ENCODE results near the gene DUSP5. TPM values are rescaled to one million over a fixed set of nuclear protein-coding genes. Genes with fewer than 3 reads are reported as not detected.

Gene DUSP5
- total RNA-seq, 1 experiment from 2014 or later: 34.0 TPM

DNA sequence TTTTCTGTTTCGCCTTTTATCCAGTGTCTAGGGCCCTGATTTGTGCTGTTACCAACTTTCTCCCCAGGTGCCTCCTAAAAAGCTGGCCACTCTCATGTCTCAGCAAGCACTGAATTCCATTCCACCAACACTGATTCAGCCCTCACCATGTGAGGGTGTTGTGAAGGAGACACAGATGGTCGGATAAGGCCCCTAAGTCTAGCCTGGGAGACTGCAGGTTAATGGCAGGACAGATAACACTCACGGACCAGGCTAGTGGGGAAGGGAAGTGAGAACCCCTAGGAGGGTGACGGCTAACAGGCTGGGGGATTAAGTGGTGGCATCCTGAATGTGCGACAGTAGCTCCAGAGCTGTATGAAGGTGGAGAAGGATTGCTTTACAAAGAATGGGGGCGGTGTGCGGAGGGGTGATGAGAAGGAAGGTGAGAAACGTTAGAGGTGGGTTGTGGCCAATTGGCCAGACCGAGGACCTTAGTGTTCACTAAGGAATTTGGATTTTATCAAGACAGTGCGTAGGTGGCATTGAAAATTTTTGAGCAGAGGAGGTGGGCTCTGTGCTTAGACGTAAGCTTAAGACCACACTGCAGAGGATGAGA is 3.8 kb upstream of the DUSP5 start:
- Mint-ChIP-seq H3K9me3 (ENCODE audit: low read depth, unreplicated experiment) (no peaks in the 10 kb centered on the region), H3K4me3 (ENCODE audit: low read depth, unreplicated experiment) (peak overlapping the region; percentile 11), H3K4me1 (ENCODE audit: low read depth, unreplicated experiment) (peaks cover 19% of the 10 kb centered on the region), H3K27ac (ENCODE audit: unreplicated experiment) (peak overlapping the region; percentile 37), H3K36me3 (ENCODE audit: insufficient read depth, unreplicated experiment) (peaks cover 55% of the 10 kb centered on the region), H3K27me3 (ENCODE audit: unreplicated experiment) (no peaks in the 10 kb centered on the region)
- BruUV-seq (replicated peaks): no TSS peak
- no peak for DNase-seq
- CTCF ChIA-PET: no interaction called here
- intact Hi-C loops (cut with micrococcal nuclease; ENCODE audit: unreplicated experiment): no loop called here
- TF ChIP-seq CTCF (IDR thresholded peaks at IDR 0.05; ENCODE audit: unreplicated experiment): no peak

- intact Hi-C loops (cut with micrococcal nuclease; ENCODE audit: unreplicated experiment): no loop called here
- peaks cover 59% of the 10 kb centered on the region for H3K36me3 Mint-ChIP-seq (ENCODE audit: insufficient read depth, unreplicated experiment)
- CTCF ChIA-PET: no interaction called here
- no peak for TF ChIP-seq CTCF (IDR thresholded peaks at IDR 0.05; ENCODE audit: unreplicated experiment)
- H3K4me3 Mint-ChIP-seq (ENCODE audit: low read depth, unreplicated experiment): peak overlapping the region; percentile 11
- no peaks in the 10 kb centered on the region for H3K27me3 Mint-ChIP-seq (ENCODE audit: unreplicated experiment)
- peak overlapping the region; percentile 37 for H3K27ac Mint-ChIP-seq (ENCODE audit: unreplicated experiment)
- BruUV-seq (replicated peaks): no TSS peak
- no peak for DNase-seq
- H3K9me3 Mint-ChIP-seq (ENCODE audit: low read depth, unreplicated experiment): no peaks in the 10 kb centered on the region
- peaks cover 19% of the 10 kb centered on the region for H3K4me1 Mint-ChIP-seq (ENCODE audit: low read depth, unreplicated experiment)
These were observed 3.2 kb upstream of the DUSP5 start for GRCh38 chr10:110494532-110494931.

DNA sequence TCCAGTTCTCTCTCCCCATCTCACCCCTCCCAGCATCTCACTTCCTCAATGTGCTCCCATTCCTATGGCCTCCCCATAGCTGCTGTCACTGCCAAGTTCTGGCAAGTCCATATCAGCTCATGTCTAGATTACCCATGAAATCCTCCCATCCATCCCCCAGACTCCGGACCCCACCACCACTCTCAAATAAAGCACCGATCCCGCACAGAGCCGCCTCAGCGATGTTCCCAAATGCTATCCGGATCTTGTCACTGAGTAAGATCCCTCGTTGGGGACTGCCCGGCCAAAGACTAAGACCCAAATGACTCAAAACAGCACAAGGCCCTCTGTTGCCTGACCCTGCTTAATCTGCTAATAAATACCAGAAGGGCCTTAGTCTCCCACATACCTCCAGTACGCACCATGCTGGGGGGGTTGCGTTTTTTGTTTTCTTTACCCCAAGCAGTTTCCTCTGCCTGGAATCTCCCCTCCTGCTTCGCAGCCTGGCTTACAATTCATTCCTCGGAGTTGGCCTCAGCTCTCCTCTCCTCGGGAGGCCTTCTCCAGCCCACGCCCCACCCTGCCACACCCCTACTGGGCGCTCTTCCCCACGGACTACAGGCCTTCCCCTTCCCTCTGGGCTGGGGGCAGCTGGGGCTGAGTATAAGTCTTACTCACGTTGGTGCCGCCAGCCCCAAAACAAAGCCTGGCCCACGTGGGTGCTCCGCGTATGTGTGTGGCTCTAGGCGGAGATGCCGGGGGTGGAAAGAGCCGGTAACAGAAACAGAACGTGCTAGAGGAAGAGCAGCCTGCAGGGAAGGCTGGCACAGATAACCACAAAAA is 1.8 kb upstream of the DUSP5 start:
- no peaks in the 10 kb centered on the region for H3K27me3 Mint-ChIP-seq (ENCODE audit: unreplicated experiment)
- intact Hi-C loops (cut with micrococcal nuclease; ENCODE audit: unreplicated experiment): no loop called here
- H3K4me1 Mint-ChIP-seq (ENCODE audit: low read depth, unreplicated experiment): peaks cover 19% of the 10 kb centered on the region

More for the DNA sequence above, 1.8 kb upstream of the DUSP5 start:
- peaks cover 67% of the 10 kb centered on the region for H3K36me3 Mint-ChIP-seq (ENCODE audit: insufficient read depth, unreplicated experiment)
- peak; percentile 48 for DNase-seq
- H3K9me3 Mint-ChIP-seq (ENCODE audit: low read depth, unreplicated experiment): no peaks in the 10 kb centered on the region
- peak overlapping the region; percentile 77 for H3K4me3 Mint-ChIP-seq (ENCODE audit: low read depth, unreplicated experiment)
- TF ChIP-seq CTCF (IDR thresholded peaks at IDR 0.05; ENCODE audit: unreplicated experiment): no peak
- BruUV-seq (replicated peaks): no TSS peak
- CTCF ChIA-PET: no interaction called here
- H3K27ac Mint-ChIP-seq (ENCODE audit: unreplicated experiment): peak overlapping the region; percentile 94

All from Calu3 (cell line).